Muscle of back (tissue), 11 donors: ENCODE data around the gene STXBP4. TPM values are rescaled to one million over a fixed set of nuclear protein-coding genes. Genes with fewer than 3 reads are reported as not detected.

ENCODE experiments used
- DNase-seq, 3 donors: peaks; one replicate each; pipeline versions ENCODE4 v3.0.0 to v3.0.0-alpha.2; 2013
- polyA plus RNA-seq, 10 donors: library from polyadenylated mRNA; unstranded; fragments of 120-200 nt; gene quantifications; one replicate each; pipeline ENCODE4 v1.2.1, GENCODE V29; 2013; ENCODE audit not compliant: insufficient read length in 10 of 10

STXBP4 gene
- polyA plus RNA-seq, 10 donors, result 3.8 to 5.6 (median 4.8) TPM

GRCh38 chr17:55116440-55116914 is 147.9 kb downstream of the STXBP4 start:
- DNase-seq, result peak in 1 of 3 donors; percentile 18

GRCh38 chr17:55117164-55117563 is 148.6 kb downstream of the STXBP4 start:
- DNase-seq, result peak in 1 of 3 donors; percentile 17

GRCh38 chr17:55120651-55121050 is 152.1 kb downstream of the STXBP4 start:
- no peak for DNase-seq

GRCh38 chr17:55121268-55121667 is 152.7 kb downstream of the STXBP4 start:
- no peak for DNase-seq

- no peak for DNase-seq
These were observed 153.5 kb downstream of the STXBP4 start for GRCh38 chr17:55122114-55122513.

GRCh38 chr17:55124730-55125360 is 156.3 kb downstream of the STXBP4 start:
- no peak for DNase-seq

- DNase-seq, result no peak
These were observed 165.0 kb downstream of the STXBP4 start for GRCh38 chr17:55133583-55133982.

- DNase-seq, result peak in 1 of 3 donors; percentile 19
These were observed 166.1 kb downstream of the STXBP4 start for GRCh38 chr17:55134486-55135157.

GRCh38 chr17:55140809-55141208 is 172.2 kb downstream of the STXBP4 start:
- DNase-seq, result no peak

GRCh38 chr17:55144518-55144917 is 176.0 kb downstream of the STXBP4 start:
- DNase-seq, result no peak

GRCh38 chr17:55149485-55149884 is 180.9 kb downstream of the STXBP4 start:
- no peak for DNase-seq

- no peak for DNase-seq
These were observed 183.7 kb downstream of the STXBP4 start for GRCh38 chr17:55152236-55152635.

- no peak for DNase-seq
These were observed 185.5 kb downstream of the STXBP4 start for GRCh38 chr17:55154101-55154500.

- peak in 2 of 3 donors; percentile 19 to 34 for DNase-seq
These were observed 187.4 kb downstream of the STXBP4 start for GRCh38 chr17:55155856-55156560.

- DNase-seq, result no peak
These were observed 188.6 kb downstream of the STXBP4 start for GRCh38 chr17:55157165-55157564.

- DNase-seq, result no peak
These were observed 189.9 kb downstream of the STXBP4 start for GRCh38 chr17:55158439-55158838.

- no peak for DNase-seq
These were observed 190.7 kb downstream of the STXBP4 start for GRCh38 chr17:55159251-55159650.

- DNase-seq, result no peak
These were observed 191.9 kb downstream of the STXBP4 start for GRCh38 chr17:55160501-55160900.

- DNase-seq, result peak in 1 of 3 donors; percentile 68
These were observed 193.5 kb downstream of the STXBP4 start for GRCh38 chr17:55161935-55162555.

GRCh38 chr17:55162556-55162946 is 194.0 kb downstream of the STXBP4 start:
- DNase-seq, result no peak

- DNase-seq, result no peak
These were observed 194.8 kb downstream of the STXBP4 start for GRCh38 chr17:55163408-55163807.

GRCh38 chr17:55166506-55166905 is 197.9 kb downstream of the STXBP4 start:
- DNase-seq, result no peak
